ENCODE measurements around the gene PCDHB16.

PCDHB16 gene

DNA sequence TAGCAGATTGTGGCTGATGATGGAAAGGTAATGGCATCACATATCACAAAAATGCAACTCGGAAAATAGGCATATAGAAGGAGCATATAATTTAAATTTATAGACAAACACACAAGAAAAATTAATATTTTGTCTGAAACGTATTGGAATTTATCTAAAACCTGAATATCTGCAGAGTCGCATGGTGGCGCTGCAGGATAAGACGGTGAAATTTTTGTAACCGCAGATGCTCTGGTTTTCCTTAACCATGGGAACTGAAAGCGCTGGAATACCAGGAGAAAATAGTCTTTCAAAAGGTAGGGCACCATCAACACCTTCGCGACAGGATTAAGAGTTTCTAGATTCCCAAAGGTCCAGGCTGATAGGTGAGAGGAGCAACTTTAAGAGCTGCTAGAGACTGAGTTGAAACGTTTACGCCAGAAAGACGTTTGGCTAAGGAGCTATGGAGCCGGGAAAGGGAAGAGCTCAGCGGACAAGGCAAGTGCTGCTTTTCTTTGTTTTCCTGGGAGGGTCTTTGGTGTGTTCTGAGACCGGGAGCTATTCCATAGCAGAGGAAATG lies 52.0 kb downstream of the PCDHB16 start:
- DNase-seq (ENCODE audit: low read depth, low spot score): no peak
